GM12892 (cell line): ENCODE measurements around the gene CINP. TPM values are rescaled to one million over a fixed set of nuclear protein-coding genes. Genes with fewer than 3 reads are reported as not detected.

Source experiments
- DNase-seq: peaks from one replicate; pipeline ENCODE4 v3.0.0; 2011; ENCODE audit not compliant: insufficient read length
- FAIRE-seq: peaks from 2 replicates; lab custom pipeline; 2011; peaks lifted over from hg19 to GRCh38; lab: Jason Lieb, UNC
- POLR2A ChIP-seq: IDR thresholded peaks from 2 replicates; pipeline ENCODE4 v1.6.1; 2011; ENCODE audit warnings: low read depth, low read length, control low read depth
- POLR2AphosphoS5 ChIP-seq: IDR thresholded peaks from 2 replicates; pipeline ENCODE4 v1.6.1; 2011; ENCODE audit warnings: low read depth, low read length, control low read depth
- TAF1 ChIP-seq: IDR thresholded peaks from 2 replicates; pipeline ENCODE4 v1.6.1; 2011; ENCODE audit warnings: low read depth, mild to moderate bottlenecking, control low read depth, low read length, borderline replicate concordance
- polyA plus RNA-seq: library from polyadenylated mRNA; unstranded; fragments of >200 nt; gene quantifications from one replicate; pipeline ENCODE4 v1.2.1, GENCODE V29; 2012; ENCODE audit warnings: missing spikeins, inconsistent platforms; ENCODE audit not compliant: missing spikeins

CINP gene
- 60.5 TPM for polyA plus RNA-seq

DNA sequence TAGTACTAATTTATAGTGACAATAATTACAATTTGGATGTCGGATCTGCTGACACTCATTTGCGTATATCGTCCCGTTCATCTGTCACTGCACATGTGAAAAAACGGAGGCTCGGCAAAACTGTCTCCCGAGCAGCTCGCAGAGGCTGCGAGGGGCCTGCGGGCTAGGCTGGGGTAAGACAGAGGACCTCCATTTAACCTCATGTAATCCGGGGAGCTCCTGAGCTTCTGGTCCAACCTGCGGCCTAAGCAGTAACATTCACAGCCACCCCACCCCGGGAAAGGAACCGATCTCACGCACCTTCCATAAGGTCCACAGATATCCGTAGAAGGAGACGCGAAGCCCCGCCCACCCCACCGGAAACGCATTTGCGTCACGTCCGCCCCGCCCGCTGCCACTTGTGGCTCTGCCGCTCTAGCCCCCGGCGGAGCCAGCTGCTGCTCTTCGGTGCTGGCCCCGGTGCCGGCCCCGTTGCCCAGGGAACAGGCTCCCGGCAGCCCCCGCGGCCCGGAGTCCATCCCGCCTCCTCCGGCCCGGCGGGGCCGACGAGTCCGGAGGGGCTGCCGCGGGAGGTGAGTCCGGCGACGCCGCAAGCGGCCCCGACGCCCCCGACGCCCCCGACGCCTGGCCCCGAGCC lies at the start of gene CINP, which contains the start of gene TECPR2:
Gene CINP (minus strand): TSS at position 346 of the 637 bp plus-strand sequence. CDS start 39 bp downstream, at position 307.
Gene TECPR2 (plus strand): TSS at position 397 of the 637 bp plus-strand sequence. CDS start 13,781 bp downstream, outside the sequence.
- DNase-seq (peak; percentile 88), FAIRE-seq (peak; percentile 99)
- TF ChIP-seq POLR2AphosphoS5 (peak; percentile 76), POLR2A (peak; percentile 81), TAF1 (peak; percentile 82; the same call in 1 of the 2 replicates)

DNA sequence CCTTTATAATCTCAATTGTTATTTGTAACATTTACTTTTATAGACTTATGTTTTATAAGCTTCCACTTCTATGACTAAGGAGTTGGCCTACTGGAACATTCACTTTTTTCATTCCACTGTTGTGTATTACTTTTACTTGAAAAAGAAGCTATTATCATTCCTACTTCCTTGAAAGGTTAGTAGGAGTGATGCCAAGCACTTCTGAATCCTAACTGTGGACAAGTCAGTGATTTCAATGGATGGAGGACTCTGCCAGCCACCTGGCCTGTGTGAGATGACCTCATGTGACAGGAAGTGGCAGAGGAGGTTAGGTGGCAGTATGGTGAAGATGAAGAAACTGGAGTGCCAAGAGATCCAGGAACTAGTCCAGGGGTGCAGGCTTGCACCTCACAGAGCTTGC lies 46.0 kb upstream of the CINP start:
- no peak for DNase-seq
- FAIRE-seq: no peak
- TF ChIP-seq TAF1 (no peak), POLR2AphosphoS5 (no peak), POLR2A (no peak)

DNA sequence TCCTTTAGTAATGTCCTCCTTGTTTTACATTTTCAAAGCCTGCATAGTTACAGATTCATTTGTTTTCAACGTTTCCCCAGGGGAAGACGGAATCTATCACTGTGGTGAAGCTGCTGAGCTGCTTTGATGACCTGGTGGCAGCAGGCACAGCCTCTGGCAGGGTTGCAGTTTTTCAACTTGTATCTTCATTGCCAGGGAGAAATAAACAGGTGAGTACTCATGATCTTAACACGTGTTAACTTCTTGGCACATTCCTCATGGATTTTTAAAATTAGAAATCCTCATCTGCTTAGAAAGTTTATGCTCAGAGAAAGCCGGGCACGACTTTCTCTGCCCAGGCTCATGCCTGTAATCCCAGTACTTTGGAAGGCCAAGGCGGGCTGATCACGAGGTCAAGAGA lies 44.6 kb upstream of the CINP start:
- TF ChIP-seq TAF1 (no peak), POLR2AphosphoS5 (no peak), POLR2A (no peak)
- FAIRE-seq (no peak), DNase-seq (no peak)

GRCh38 chr14:102403028-102403427 lies 40.3 kb upstream of the CINP start:
- TF ChIP-seq POLR2A (no peak), TAF1 (no peak), POLR2AphosphoS5 (no peak)
- DNase-seq (no peak), FAIRE-seq (no peak)

GRCh38 chr14:102396521-102396920 lies 33.8 kb upstream of the CINP start:
- TF ChIP-seq POLR2A: no peak
- no peak for TF ChIP-seq POLR2AphosphoS5
- TF ChIP-seq TAF1: no peak
- FAIRE-seq (no peak), DNase-seq (no peak)

DNA sequence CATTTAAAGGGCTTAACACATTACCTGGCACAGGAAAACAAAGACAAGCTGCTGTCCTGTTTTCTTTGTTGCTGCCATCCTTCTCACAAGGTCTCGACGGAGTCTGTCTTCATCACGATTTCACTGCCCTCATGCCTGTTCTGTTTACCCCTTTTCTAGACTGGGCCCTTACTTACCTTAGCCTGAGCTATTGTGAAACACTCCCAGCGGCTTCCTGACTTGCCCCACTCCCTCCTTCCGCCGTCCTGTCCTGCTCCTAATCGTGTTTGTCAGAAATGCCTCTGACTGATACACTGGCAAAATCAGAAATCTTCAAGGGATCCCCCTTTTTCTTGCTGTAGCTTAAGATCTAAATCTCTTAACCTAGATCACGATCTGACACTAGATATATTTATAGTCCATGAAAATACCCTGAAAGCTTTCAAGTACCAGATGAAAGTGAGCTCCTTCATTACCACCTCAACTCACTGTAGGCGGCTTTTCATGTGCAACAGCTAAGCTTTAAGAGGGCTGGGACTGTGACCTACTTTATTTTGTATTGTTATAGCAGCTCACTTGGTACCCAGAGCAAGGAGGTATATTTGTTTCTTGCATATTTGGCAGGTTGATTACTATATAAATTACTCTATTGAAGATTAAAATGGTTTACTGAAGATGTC lies 32.2 kb upstream of the CINP start:
- TF ChIP-seq POLR2A: no peak
- no peak for TF ChIP-seq POLR2AphosphoS5
- TF ChIP-seq TAF1: no peak
- DNase-seq (no peak), FAIRE-seq (no peak)

GRCh38 chr14:102392506-102392905 lies 29.8 kb upstream of the CINP start:
- DNase-seq (no peak), FAIRE-seq (no peak)
- TF ChIP-seq POLR2AphosphoS5 (no peak), TAF1 (no peak), POLR2A (no peak)

DNA sequence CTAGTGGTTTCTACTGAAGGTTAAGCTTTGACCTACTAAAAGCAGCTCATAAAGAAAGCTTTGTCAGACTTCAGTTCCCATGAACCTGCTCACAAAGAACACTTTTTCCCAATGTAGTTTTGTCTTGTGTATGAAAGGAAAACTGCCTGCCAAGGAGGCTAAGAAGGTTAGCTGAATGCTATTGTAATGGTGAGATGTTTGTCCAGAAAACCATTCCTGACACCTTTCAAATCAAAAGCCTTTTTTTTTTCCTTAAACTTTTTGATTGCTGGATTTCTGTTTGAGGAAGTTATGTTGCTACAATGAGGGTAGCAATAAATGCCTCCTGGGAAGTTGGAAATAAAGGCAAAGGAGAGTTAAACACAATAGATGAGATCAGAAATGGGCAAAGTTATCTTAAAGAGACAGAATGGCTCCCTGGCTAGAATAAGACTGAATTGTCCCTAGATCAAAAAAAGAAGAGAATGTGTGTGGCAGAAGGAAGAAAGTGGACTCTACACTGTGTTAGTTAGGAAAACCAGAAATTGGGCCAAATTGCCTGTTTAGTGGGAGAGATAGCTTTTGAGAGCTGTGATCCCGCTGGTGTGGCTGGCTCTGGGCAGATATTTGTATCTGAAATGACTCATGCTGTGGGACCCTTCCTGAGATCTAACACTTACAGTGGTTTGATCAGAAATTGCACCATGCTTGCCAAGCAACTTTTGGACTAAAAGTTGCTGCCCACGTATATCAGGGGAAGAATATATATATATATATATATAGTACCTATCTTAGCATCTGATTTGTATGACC lies 27.6 kb upstream of the CINP start:
- no peak for DNase-seq
- TF ChIP-seq POLR2A: no peak
- TF ChIP-seq POLR2AphosphoS5: no peak
- no peak for TF ChIP-seq TAF1
- FAIRE-seq: no peak

DNA sequence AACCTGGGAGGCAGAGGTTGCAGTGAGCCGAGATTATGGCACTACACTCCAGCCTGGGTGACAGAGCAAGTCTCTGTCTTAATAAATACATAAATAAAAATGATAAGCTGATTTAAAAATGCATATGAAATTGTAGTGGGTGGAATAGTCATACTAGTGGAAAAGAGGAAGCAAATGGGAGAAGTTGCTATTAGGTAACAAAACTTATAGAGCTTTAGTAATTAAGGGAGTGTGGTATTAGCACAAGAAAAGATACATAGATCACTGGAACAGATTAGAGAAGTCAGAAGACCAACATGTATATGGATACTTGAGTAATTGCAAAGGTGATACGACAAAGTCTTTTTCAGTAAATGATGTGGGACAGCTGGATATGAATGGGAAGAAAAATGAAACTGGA lies 26.6 kb upstream of the CINP start:
- DNase-seq (no peak), FAIRE-seq (no peak)
- TF ChIP-seq POLR2A (no peak), TAF1 (no peak), POLR2AphosphoS5 (no peak)

GRCh38 chr14:102387086-102387485 lies 24.4 kb upstream of the CINP start:
- FAIRE-seq: no peak
- TF ChIP-seq POLR2AphosphoS5 (no peak), POLR2A (no peak), TAF1 (no peak)
- DNase-seq: no peak

DNA sequence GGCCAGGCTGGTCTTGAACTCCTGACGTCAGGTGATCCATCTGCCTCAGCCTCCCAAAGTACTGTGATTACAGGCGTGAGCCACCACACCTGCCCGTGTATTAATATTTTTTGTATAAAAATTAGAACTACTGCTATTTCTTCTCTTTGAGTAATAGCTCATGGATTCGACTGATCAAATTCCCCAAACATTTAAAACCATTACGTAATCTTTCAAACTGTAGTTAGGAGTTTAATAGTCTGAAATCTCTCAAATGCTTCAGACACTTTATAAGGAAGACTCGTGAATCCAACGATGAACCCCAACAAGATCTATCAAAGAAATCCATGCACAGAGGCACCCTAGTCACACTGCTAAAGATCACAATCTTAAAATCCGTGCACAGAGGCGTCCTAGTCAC lies 16.1 kb upstream of the CINP start:
- TF ChIP-seq TAF1 (no peak), POLR2AphosphoS5 (no peak), POLR2A (no peak)
- DNase-seq: no peak
- FAIRE-seq: no peak

GRCh38 chr14:102377696-102378095 lies 15.0 kb upstream of the CINP start:
- no peak for DNase-seq
- no peak for FAIRE-seq
- TF ChIP-seq TAF1 (no peak), POLR2A (no peak), POLR2AphosphoS5 (no peak)

DNA sequence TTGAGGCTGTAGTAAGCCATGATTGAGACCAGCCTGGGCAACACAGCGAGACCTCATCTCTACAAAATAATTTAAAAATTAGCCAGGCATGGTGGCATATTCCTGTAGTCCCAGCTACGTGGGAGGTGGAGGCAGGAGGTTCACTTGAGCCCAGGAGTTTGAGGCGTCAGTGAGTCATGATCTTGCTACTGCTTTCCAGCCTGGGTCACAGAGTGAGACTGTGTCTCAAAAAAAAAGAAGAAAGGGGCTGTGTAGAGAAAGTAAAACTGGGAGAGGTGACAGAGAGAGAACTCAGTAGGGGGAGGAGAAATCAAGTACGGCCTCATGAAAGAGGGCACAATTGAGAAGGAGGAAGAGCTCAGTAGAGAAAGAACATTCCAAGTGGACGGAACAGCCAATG lies 12.4 kb upstream of the CINP start:
- DNase-seq (no peak), FAIRE-seq (no peak)
- TF ChIP-seq POLR2AphosphoS5 (no peak), POLR2A (no peak), TAF1 (no peak)
